GM19043 (cell line): ENCODE data around the gene LIF.

Experiments
- ATAC-seq: cut with Tn5 transposase; IDR thresholded peaks from one replicate; pipeline ENCODE4 v1.9.1; 2021; ENCODE audit warnings: low read depth; ENCODE audit not compliant: unreplicated experiment

The LIF gene

GRCh38 chr22:30245985-30246813 is at the start of gene LIF:
TSS of gene LIF (minus strand) at chr22:30246759. CDS start at chr22:30246695, 64 bp downstream.
- ATAC-seq = no peak

DNA sequence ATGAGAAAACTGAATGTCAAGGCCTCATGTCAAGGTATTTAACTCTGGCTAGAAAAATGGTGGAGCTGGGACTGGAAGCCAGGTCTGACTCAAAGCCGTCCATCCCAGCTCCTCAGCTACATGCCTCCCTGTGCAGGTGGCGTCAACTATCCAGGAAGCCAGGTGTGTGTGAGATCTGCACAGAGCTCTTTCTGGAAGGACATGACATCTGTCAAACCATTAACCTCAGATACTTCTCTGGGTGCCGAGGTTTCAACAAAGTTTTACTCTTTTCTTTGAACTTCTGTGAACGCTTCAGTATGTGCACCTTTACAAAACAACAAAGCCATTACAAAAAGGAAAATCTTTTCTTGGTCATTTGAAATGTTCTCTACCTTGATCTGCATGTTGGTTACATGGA is 49.8 kb upstream of the LIF start:
- ATAC-seq = no peak

DNA sequence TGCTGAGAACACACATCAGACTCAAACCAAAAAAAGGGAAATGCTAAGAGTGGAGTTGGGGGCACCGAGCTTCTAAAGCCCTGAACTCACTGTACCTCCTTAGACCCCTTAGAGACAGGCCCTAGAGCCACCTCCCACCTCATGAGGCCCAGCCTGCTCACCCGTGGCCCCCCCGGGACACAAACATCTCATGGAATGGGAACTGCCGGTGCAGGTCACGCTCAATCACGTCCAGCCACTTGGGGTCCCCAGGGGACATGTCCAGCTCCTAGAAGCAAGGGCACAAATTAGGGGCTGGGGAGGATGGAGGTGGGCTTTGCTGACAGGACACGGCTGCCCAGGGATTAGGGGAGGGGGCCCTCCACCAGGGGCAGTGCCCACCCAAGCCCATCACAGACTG is 49.0 kb upstream of the LIF start:
- no peak for ATAC-seq

DNA sequence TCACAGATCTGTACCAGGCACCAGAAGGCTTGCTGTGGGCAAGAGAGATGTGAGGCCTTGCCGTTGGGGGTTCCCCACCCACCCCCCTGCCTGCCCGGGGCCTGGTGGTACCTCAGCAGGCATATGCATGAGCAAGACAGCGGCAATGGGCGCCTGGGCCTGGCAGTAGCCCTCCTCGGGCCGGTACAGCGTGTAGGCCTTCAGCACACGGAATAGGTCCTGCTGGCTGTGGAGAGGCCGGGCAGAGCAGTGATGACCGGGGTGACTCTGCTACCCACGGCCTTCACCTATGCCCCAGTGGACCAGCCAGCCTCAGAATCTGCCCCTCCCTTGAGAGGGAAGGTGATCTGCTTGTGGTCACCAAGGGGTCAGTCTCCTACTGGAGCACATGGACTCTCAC is 48.3 kb upstream of the LIF start:
- ATAC-seq = no peak

- no peak for ATAC-seq
Measured at GRCh38 chr22:30294066-30294465, 47.5 kb upstream of the LIF start.

GRCh38 chr22:30293026-30293425 is 46.5 kb upstream of the LIF start:
- no peak for ATAC-seq

DNA sequence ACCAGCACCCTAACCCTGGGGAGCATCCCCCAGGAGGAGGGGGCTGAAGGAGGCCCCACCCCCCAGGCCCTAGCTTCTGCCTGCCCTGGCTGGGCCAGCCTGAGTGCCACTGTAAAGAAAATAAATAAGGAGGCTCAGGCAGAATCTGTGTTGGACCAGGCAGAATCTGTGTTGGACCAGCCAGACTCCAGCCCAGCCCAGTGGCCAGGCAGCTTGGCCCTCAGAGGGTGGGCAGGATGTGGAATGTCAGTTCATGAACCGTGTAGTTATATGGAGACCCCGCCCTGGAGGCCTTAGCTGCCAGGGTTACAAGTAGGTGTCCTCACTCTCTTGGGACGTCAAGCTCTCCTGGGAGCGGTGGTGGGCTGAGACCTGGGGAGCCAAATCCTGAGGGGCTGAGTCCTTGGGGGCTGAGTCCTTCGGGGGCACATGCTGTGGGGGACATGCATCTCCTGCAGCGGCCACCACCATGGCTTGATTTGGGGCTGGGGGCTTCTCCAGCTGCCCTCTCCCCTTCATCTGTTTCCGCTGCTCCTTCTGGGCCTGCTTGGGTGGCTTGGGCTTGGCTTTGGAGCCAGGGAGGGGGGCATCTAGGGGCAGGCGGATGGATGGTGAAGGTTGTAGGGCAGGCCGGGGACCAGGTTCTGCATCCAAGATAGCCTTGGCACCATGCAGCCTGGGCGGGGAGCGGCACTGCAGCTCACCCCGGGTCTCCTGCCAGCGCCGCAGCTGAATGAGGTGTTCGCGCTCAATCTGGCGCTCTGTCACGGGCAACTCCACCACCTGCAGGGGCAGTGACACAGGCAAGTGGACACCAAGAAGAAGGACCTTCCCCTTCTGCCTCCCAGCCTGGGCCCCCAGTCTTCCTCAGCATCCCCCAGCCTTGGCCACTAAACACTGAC is 45.8 kb upstream of the LIF start:
- no peak for ATAC-seq

- ATAC-seq = no peak
Measured at GRCh38 chr22:30291058-30291892, 44.7 kb upstream of the LIF start.

- no peak for ATAC-seq
Measured at GRCh38 chr22:30290342-30291057, 43.9 kb upstream of the LIF start.

DNA sequence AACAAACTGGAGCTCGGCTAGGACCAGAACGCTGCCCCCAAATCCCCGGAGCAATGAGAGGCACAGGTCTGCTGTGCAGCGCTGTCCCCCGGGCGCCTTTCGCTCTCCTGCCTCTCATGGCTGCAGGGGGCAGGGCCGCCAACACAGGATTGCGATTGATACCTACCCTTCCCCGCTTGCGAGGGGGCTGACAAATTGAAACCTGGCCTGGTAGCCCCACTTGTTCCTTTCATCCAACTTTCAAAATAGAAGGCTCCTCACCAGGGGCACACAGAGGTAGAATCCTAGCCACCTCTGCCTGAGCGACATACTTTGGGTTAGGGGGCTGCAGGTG is 43.4 kb upstream of the LIF start:
- peak; percentile 8 for ATAC-seq

GRCh38 chr22:30289141-30289979 is 42.8 kb upstream of the LIF start, which contains the start of gene CASTOR1:
TSS of gene CASTOR1 (minus strand) at chr22:30289505. CDS start at chr22:30289497, 8 bp downstream.
- peak; percentile 58 for ATAC-seq

DNA sequence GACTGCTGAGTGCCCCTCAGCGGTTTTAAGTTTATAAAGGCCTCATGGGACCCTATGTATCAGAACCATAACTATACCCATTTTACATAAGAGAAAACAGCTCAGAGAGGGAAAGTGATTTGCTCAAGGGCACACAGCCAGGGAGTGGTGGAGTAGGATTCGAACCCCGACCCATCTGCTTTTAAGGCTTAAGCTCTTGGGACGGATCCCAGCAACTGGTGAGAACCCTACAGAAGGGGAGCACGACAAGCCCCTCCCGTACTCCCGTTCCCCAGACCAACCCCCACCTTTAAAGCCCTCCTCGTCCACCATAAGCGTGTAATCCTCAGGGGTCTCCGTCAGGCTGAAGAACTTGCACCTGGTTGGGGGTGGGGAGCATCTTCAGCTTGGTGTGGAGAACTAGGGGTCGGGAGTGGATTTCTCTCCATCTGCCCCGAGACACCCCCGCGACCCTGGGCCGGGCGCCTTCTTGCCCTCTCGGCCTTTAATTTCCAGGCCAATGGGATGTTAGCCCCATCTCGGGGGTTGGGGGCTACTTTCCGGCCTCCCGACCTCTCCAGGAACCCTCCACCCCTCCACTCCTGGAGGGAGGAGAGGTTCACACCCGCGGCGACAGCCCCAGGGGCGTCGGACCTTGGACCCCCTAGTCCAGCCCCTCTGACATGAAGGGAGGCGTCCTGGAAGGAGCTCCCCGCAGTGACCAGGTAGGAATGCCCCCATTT is 42.0 kb upstream of the LIF start:
- ATAC-seq = no peak

DNA sequence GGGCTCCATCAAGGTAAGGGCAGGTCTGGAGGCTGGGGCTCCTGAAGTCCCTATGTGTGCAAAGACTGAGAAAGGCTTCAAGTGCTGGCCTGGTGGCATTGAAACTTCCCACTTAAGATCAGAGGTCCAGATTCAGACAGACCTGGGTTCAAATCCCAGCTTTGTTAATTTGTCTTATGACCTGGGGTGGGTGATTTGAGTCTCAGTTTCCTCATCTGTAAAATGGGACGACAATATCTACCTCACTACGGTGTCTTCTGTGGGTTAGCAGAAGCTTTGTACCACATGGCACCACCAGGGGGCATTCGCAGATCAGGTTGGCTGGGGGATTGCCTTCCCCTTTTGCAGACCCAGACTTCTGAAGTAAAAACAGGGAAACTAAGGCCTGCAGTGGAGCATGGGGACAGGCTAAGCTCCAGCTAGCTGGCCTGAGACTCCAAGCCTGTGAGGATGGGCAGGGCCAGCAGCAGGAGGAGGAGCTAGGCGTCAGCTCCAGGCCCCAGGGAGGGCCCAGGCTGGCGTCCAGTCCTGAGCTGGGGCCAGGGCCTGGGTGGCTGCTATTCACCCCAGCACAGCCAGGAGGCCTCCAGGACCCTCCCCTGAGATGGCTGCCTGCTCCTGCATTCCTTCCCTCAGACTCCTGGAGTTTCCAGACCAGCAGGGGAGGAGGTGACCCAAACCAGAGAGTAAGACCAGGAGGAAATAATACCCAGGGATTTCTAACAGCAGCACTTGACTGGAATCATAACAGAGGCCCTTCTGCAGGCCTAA is 41.3 kb upstream of the LIF start:
- ATAC-seq = no peak

GRCh38 chr22:30286813-30287647 is 40.5 kb upstream of the LIF start:
- no peak for ATAC-seq

GRCh38 chr22:30286331-30286730 is 39.8 kb upstream of the LIF start:
- ATAC-seq = no peak

DNA sequence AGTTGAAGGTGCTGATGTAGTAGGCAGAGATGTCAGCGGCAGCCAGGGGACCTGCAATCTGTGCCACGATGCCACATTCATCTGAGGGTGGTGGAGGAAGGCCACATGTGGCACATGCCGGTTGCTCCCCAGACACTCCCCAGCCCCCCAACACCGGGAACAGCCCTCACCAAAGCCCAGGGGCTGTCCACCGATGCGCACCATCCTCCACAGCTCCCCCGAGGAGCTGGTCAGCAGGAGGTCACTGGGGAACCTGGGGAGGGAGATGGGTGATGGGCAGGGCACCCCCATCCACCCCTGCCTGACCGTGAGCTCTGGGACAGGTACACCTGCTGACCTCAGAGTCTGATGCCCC is 39.3 kb upstream of the LIF start:
- no peak for ATAC-seq

DNA sequence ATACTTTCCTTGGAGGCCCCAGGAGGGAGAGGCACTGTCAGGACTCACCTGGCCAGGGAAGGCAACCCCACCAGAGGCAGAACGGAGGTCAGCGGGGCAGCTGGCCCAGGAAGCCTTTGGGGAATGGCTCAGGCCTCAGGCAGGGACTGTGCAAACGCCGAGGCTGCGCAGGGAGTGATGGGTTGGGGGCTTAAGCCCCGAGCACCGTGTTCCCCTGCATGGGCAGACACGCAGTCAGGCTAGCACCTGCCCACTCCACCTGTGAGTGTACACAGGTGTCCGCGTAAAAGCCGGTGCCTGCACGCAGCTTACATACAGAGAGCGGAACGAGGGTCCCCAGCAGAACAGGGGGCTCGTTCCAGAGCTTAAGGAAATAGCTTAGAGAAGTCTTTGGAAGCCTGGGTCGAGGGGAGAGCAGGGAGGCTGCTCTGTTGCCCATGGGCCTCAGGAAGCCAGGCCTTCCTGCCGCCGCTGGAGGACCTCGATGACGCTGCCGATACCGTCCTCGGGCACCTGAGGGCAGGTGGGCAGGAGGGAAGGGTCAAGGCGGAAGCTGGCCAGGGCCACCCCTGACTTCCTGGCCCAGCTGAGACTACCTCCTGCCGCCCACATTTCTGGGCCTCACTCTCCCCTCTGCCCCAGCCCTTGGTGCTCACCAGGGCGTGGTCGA is 38.8 kb upstream of the LIF start:
- no peak for ATAC-seq
